Posterior cingulate gyrus (tissue), 11 donors: ENCODE data around the gene TDRD5.
"Not testable (repeated sequence)": the region's sequence is repeated elsewhere in the genome, so short reads cannot be mapped to it uniquely, and the experiment has no call there.

Experiments
- DNase-seq, 10 donors: peaks; one replicate each; pipeline versions ENCODE4 v3.0.0 to v3.0.0-alpha.2; 2020 to 2021; ENCODE audit warnings: mixed read lengths in 3 of 10
- intact Hi-C: fragments of 100-400 bp; cut with DNase I; formaldehyde crosslinking; loops from one replicate; pipeline ENCODE4 v1.15.1; 2023

The TDRD5 gene

DNA sequence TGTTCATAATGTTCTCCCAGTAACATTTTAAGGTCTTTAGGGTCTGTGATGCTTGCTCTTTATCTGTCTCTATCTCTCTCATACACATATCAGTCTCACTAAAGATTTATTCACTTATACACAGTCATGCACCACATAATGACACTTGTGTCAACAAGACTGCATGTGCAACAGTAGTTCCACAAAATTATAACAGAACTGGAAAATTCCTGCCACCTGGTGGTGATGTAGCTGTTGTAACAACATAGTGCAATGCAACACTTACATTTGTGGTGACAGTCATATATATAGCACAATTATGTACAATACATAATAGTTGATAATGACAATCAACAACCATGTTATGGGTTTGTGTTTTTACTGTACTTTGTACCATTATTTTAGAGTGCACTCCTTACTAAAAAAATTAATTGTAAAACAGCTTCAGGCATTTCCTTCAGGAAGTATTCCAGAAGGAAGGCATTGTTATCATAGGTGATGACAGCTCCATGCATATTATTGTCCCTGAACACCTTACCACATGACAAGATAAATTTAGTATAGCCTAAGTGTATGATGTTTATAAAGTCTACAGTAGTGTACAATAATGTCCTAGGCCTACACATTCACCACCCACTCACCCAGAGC is 8.1 kb downstream of the TDRD5 start:
- no peak for DNase-seq
- intact Hi-C loops: no loop called here

GRCh38 chr1:179601093-179601492 is 9.5 kb downstream of the TDRD5 start:
- intact Hi-C loops: no loop called here
- no peak for DNase-seq

DNA sequence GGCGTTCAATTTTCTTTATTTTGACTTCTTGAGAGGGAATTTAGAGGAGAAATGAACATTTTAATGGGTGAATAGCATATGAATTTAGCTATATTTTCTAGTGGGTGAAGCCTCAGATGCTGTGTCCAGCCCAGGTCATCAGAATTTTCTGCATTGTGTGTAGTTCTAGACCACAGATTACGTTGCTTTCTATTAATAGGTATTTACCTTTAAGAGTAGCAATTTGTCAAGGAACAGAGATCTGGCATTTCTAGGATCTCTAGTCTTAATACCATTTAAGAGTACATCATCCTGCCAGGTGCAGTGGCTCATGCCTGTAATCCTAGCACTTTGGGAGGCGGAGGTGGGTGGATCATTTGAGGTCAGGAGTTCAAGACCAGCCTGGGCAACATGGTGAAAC is 20.7 kb downstream of the TDRD5 start:
- DNase-seq: no peak
- intact Hi-C loops: no loop called here

DNA sequence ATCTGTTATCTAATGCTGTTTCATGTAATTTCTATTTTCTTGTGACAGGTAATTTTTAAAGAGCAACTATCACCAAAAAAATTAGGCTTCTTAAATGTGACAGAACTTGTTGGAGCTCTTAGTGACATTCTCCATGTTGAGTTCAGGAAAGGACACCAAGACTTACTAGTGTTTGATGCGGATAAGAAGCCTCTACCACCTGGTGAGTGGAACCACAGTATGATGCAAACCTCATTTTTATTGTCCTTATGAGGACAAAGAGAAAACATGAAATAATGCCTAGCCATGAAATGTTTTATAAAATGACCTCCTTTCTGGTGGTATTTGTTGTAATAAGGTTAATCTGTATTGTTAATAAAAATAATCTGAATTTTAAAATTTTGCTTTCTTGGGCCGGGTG is 39.1 kb downstream of the TDRD5 start:
- DNase-seq: no peak
- intact Hi-C loops: no loop called here

DNA sequence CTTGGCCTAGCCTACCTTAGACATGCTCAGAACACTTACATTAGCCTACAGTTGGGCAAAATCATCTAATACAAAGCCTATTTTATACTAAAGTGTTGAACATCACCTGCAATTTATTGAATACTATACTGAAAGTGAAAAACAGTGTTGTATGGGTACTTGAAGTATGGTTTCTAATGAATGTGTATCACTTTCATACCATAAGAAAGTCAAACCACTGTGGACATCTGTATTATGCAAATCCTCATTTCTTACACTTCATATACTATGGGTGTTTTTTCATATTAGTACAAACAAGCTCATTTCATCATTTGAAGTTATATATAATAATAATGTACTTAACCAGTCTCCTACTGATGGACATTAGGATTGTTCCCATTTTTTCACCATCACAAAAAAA is 41.2 kb downstream of the TDRD5 start:
- no peak for DNase-seq
- intact Hi-C loops: no loop called here

DNA sequence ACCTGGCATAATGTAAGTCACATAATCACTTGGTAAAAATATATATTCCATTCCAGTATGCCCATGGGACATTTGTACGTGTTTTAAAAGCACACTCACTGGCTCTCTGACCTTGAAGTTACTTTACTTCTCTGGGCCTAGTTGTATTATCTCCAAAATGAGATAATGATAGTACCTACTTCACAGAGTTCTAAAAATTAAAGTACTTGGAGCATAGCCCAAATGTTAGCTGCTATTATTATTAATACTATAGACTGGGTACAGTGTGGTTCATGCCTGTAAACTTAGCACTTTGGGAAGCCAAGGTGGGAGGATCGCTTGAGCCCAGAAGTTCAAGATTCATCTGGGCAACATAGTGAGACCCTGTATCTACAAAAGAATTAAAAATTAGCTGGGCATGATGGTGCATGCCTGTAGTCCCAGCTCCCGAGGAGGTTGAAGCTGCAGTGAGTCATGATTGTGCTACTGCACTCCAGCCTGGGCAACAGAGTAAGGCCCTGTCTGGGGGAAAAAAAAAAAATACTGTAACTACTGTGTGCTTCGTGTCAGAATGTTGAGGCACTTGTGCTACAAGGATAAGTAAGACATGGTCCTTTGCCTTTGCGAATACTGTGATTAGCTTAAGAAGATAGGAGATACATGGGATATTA is 45.7 kb downstream of the TDRD5 start:
- intact Hi-C loops: no loop called here
- DNase-seq: no peak

- intact Hi-C loops: no loop called here
These were observed 69.4 kb downstream of the TDRD5 start for GRCh38 chr1:179661018-179661417.

GRCh38 chr1:179663810-179664209 is 72.2 kb downstream of the TDRD5 start:
- intact Hi-C loops: no loop called here
- no peak for DNase-seq

More at GRCh38 chr1:179661018-179661417, 69.4 kb downstream of the TDRD5 start:
- DNase-seq: no peak

- intact Hi-C loops: no loop called here
- no peak for DNase-seq
These were observed 86.2 kb downstream of the TDRD5 start for GRCh38 chr1:179677882-179678281.

DNA sequence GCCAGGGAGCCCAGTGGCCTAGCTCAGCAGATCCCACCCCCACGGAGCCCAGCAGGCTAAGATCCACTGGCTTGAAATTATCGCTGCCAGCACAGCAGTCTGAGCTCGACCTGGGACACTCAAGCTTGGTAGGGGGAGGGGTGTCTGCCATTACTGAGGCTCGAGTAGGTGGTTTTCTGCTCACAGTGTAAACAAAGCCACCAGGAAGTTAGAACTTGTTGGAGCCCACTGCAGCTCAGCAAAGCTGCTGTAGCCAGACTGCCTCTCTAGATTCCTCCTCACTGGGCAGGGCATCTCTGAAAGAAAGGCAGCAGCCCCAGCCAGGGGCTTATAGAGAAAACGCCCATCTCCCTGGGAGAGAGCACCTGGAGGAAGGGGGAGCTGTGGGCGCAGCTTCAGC is 102.9 kb downstream of the TDRD5 start:
- intact Hi-C loops, DNase-seq: not testable (repeated sequence)

DNA sequence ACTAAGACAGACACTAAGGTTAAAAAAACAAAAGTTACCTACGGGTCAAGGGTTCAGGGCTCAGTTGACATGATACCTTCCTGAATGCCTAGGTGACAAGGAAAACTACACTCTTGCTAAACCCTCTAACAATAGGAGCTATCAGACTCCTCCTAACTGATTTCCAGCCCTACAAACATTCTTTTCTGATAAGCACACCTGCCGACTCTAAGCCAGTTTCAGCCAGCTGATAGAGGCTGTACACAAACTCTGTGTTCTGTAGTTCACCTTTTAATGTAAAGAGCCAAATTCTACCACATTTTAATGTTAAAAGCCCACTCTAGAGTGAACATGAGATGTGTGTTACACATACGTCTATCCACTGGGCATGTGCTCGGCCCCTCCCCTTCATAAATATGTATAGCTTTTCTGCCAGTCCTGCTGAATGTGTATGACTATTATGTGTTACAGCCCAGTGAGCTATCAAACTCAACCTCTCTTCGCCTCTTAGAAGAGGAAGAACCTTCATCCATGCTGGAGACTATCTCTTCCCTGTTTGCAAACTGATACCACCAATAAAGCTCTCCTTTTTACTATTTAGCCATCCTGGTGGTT is 111.4 kb downstream of the TDRD5 start:
- no peak for DNase-seq
- intact Hi-C loops: no loop called here

- peak in 7 of 10 donors; percentile 43 to 85 (median 56) for DNase-seq
- intact Hi-C loops: loop anchor here (1.0 to 2.0 kb wide), 2 partner anchors 108 to 470 kb away; no protein-coding TSS in a partner anchor
These were observed 114.8 kb downstream of the TDRD5 start for GRCh38 chr1:179706339-179706941.

GRCh38 chr1:179707406-179707805 is 115.8 kb downstream of the TDRD5 start:
- no peak for DNase-seq
- intact Hi-C loops: loop anchor here (2.0 kb wide), 1 partner anchor 469 kb away; no protein-coding TSS in a partner anchor

- DNase-seq: no peak
- intact Hi-C loops: no loop called here
These were observed 117.0 kb downstream of the TDRD5 start for GRCh38 chr1:179708434-179709195.

DNA sequence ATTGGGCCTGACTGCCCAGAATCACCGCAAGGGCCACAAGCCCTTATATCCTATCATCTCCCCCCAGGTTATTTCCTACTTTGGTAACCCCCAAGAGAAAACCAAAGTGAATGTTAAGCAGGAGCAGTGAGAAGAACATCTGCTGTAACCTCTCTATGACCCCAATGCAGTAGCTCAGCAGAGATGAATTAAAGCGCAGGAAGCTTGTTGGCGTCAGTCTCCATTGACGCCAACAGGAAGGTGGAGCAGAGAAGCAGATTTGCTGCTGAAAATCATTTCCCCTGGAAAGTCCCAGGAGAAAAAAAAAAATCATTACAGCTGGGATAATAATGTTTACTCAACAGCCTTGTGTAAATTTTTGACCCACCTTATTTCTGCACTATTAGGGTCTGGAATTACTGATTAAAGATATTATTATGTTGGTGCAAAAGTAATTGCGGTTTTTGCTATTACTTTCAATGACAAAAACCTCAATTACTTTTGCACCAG is 118.3 kb downstream of the TDRD5 start:
- DNase-seq: no peak
- intact Hi-C loops: no loop called here

- DNase-seq: no peak
- intact Hi-C loops: no loop called here
These were observed 122.5 kb downstream of the TDRD5 start for GRCh38 chr1:179714159-179714558.

- no peak for DNase-seq
- intact Hi-C loops: no loop called here
These were observed 123.0 kb downstream of the TDRD5 start for GRCh38 chr1:179714623-179715022.

DNA sequence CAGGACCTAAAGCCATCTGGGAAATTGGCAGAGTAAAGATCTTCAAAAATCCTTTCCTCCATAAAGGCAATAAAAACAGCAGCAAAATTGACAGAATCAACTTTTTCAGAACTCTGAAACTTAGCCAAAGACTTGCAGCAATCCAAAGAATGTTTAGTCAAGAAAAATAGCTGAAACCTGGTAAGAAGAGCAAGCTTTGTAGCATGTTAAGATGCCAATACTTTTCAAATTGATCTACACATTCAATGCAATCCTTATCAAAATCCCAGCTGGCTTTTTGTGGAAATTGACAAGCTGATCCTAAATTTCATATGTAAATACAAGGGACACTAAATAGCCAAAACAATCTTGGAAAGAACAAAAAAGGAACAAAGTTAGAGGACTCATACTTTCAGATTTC is 127.6 kb downstream of the TDRD5 start:
- intact Hi-C loops: no loop called here
- DNase-seq: no peak

- no peak for DNase-seq
- intact Hi-C loops: no loop called here
These were observed 136.6 kb downstream of the TDRD5 start for GRCh38 chr1:179728271-179728670.

DNA sequence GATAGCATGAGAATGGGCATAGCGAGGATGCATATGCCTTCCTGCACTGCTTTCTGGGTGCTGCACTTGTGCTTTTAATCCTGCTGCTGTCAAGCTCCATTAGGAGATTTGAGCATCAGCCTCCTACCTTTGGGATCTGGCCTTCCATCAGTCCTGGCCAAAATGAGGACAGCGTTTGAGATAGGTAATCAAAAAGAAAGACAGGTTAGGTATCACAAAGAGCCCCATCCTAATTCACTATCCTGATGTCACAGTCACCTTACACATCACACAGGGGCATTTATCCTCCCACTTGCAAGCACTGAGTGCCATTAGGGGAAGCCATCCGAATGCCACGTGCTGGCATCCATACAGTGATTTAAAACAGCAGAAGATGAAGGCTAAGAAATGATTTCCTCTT is 138.2 kb downstream of the TDRD5 start:
- no peak for DNase-seq
- intact Hi-C loops: no loop called here

GRCh38 chr1:179731643-179732042 is 140.0 kb downstream of the TDRD5 start:
- DNase-seq: no peak
- intact Hi-C loops: no loop called here
